Measurements from ENCODE around the gene ZNF665. TPM values are rescaled to one million over a fixed set of nuclear protein-coding genes. Genes with fewer than 3 reads are reported as not detected.
"Not testable (repeated sequence)": the region's sequence is repeated elsewhere in the genome, so short reads cannot be mapped to it uniquely, and the experiment has no call there.

Gene ZNF665
- 2.9 and 5.8 TPM in 2 replicates for total RNA-seq

DNA sequence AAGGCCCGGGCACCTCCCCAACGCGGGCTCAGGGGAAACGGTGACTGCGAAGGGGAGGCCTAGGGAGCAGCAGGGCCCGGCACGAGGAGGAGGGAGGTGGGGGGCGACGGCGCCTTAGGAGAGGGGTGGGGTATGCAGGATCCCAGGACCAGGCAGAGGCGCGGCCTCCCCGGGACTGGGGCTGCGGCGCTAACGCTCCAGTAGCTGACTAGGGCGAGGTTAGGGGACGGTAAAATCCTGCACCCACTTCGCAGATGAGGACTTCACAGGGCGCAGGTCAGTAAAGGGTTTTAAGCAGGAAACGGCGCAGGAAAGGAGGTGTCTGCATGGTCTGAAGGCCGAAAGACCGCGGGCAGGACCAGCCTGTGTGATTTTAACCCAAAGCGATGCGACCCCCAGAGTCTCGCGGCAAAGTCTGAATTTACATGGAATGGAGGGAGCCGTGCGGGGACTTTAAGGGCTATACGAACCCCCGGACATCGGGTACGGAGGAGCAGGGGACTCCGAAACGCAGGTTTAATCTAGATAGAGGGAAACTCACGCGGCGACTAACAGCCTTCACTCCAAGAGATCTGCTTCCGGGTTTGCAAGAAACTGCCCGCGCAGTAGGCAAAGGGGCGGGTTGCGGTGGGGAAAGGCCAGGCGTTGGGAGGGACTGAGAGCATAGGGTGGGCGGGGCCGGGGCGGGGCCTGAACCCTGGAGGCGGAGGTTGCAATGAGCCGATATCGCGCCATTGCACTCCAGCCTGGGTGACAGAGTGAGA lies at the start of gene ZNF665:
Gene ZNF665, minus strand, starts transcription at position 588 of the 764 bp plus-strand sequence. CDS start 10,460 bp downstream, outside the sequence.
- peak; percentile 47 for DNase-seq (ENCODE audit: low read depth)
- H3K36me3 ChIP-seq (ENCODE audit: control insufficient read depth, insufficient read depth, low read length), result no peaks in the 10 kb centered on the region
- peak within 1 kb of the TSS; percentile 59 for H3K4me3 ChIP-seq (ENCODE audit: low read depth, low read length)
- TF ChIP-seq, protein P1, sequence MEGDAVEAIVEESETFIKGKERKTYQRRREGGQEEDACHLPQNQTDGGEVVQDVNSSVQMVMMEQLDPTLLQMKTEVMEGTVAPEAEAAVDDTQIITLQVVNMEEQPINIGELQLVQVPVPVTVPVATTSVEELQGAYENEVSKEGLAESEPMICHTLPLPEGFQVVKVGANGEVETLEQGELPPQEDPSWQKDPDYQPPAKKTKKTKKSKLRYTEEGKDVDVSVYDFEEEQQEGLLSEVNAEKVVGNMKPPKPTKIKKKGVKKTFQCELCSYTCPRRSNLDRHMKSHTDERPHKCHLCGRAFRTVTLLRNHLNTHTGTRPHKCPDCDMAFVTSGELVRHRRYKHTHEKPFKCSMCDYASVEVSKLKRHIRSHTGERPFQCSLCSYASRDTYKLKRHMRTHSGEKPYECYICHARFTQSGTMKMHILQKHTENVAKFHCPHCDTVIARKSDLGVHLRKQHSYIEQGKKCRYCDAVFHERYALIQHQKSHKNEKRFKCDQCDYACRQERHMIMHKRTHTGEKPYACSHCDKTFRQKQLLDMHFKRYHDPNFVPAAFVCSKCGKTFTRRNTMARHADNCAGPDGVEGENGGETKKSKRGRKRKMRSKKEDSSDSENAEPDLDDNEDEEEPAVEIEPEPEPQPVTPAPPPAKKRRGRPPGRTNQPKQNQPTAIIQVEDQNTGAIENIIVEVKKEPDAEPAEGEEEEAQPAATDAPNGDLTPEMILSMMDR (IDR thresholded peaks at IDR 0.05; ENCODE audit: insufficient read depth, low read length, poor library complexity, severe bottlenecking), result no peak
- no peaks in the 10 kb centered on the region for H3K27me3 ChIP-seq (ENCODE audit: control insufficient read depth, insufficient read depth, low read length)

DNA sequence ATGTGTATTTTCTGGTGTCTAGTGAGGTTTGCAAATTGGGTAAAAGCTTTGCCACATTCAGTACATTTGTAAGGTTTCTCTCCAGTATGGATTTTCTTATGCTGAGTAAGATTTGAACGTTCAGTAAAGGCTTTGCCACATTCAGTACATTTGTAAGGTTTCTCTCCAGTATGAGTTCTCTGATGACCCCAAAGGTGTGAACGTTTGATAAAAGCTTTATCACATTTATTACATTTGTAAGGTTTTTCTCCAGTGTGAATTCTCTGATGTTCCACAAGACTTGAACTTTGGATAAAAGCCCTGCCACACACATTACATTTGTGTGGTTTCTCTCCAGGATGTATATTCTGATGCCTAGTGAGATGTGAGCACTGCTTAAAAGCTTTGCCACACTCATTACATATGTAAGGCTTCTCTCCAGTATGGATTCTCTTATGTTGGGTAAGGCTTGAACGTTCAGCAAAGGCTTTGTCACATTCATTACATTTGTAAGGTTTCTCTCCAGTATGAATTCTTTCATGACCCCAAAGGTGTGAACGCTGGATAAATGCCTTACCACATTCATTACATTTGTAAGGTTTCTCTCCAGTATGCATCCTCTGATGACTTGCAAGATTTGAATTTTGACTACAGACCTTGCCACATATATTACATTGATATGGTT lies 44.1 kb upstream of the ZNF665 start:
- H3K36me3 ChIP-seq (ENCODE audit: control insufficient read depth, insufficient read depth, low read length), result no peaks in the 10 kb centered on the region
- no peak overlapping the region for H3K4me3 ChIP-seq (ENCODE audit: low read depth, low read length)
- DNase-seq (ENCODE audit: low read depth), result no peak
- TF ChIP-seq, protein P1 (IDR thresholded peaks at IDR 0.05; ENCODE audit: insufficient read depth, low read length, poor library complexity, severe bottlenecking), result no peak
- no peaks in the 10 kb centered on the region for H3K27me3 ChIP-seq (ENCODE audit: control insufficient read depth, insufficient read depth, low read length)

DNA sequence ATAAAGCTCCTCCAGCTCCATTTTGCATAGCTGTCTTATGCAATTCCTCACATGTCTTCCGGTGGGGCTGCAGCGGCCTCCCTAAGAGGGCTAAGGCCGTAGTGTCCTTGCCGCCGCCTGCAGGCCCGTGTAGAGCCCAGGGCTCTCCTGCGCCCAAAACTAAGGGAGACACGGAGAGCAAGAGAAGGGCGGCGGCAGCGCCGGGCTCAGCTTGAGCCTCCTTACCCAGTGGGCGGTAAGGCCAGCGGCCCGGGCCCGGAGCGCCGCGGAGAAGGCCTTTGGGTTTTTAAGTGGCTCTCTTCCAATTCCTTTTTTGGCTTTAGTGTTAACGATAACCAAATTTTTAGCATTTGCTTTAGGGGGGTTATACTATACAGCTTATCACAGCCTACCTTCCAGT lies 31.4 kb upstream of the ZNF665 start:
- TF ChIP-seq, protein P1 (IDR thresholded peaks at IDR 0.05; ENCODE audit: insufficient read depth, low read length, poor library complexity, severe bottlenecking), result no peak
- no peaks in the 10 kb centered on the region for H3K27me3 ChIP-seq (ENCODE audit: control insufficient read depth, insufficient read depth, low read length)

DNA sequence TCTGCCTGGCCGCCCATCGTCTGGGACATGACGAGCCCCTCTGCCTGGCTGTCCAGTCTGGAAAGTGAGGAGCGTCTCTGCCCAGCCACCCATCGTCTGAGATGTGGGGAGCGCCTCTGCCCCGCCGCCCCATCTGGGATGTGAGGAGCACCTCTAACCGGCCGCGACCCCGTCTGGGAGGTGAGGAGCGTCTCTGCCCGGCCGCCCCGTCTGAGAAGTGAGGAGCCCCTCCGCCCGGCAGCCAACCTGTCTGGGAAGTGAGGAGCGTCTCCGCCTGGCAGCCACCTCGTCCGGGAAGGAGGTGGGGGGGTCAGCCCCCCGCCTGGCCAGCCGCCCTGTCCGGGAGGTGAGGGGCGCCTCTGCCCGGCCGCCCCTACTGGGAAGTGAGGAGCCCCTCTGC lies 29.6 kb upstream of the ZNF665 start:
- H3K4me3 ChIP-seq (ENCODE audit: low read depth, low read length); H3K27me3 ChIP-seq (ENCODE audit: control insufficient read depth, insufficient read depth, low read length); DNase-seq (ENCODE audit: low read depth); H3K36me3 ChIP-seq (ENCODE audit: control insufficient read depth, insufficient read depth, low read length): not testable (repeated sequence)

More for the DNA sequence above, 31.4 kb upstream of the ZNF665 start:
- H3K36me3 ChIP-seq (ENCODE audit: control insufficient read depth, insufficient read depth, low read length), result no peaks in the 10 kb centered on the region
- no peak overlapping the region for H3K4me3 ChIP-seq (ENCODE audit: low read depth, low read length)
- DNase-seq (ENCODE audit: low read depth), result no peak

DNA sequence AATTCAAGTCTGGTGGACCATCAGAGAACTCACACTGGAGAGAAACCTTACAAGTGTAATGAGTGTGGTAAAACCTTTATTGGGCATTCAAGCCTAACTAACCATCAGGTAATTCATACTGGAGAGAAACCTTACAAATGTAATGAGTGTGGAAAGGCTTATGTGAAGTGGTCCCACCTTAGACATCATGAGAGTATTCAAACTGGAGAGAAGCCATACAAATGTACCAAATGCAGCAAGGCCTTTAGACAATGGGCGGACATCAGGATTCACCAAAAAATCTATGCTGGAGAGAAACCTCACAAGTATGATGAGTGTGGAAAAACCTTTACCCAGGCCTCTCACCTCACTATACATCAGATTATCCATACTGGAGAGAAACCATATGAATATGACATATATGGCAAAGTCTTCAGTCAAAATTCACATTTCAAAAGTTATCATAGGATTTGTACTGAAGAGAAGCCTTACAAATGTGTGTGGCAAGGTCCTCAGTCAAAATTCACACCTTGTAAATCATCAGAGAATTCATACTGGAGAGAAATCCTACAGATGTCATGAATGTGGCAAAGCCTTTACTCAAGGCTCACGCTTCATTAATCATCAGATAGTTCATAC lies 19.7 kb upstream of the ZNF665 start:
- TF ChIP-seq, protein P1 (IDR thresholded peaks at IDR 0.05; ENCODE audit: insufficient read depth, low read length, poor library complexity, severe bottlenecking), result no peak
- no peak for DNase-seq (ENCODE audit: low read depth)
- Histone ChIP-seq H3K27me3 (ENCODE audit: control insufficient read depth, insufficient read depth, low read length) (no peaks in the 10 kb centered on the region), H3K4me3 (ENCODE audit: low read depth, low read length) (no peak overlapping the region), H3K36me3 (ENCODE audit: control insufficient read depth, insufficient read depth, low read length) (no peaks in the 10 kb centered on the region)

DNA sequence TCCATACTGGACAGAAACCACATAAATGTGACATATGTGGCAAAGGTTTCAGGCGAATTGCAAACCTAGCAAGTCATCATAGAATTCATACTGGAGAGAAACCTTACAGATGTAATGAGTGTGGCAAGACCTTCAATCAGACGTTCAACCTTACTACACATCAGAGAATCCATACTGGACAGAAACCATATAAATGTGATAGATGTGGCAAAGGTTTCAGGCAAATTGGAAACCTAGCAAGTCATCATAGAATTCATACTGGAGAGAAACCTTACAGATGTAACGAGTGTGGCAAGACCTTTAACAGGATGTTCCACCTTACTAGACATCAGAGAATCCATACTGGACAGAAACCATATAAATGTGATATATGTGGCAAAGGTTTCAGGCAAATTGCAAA lies 18.4 kb upstream of the ZNF665 start:
- not testable (repeated sequence) for H3K27me3 ChIP-seq (ENCODE audit: control insufficient read depth, insufficient read depth, low read length); H3K4me3 ChIP-seq (ENCODE audit: low read depth, low read length); H3K36me3 ChIP-seq (ENCODE audit: control insufficient read depth, insufficient read depth, low read length); DNase-seq (ENCODE audit: low read depth)
